HG02678 (cell line): ENCODE data around the gene RIF1.

Source experiments
- ATAC-seq: cut with Tn5 transposase; IDR thresholded peaks from one replicate; pipeline ENCODE4 v1.9.1; 2021; ENCODE audit warnings: mild to moderate bottlenecking, moderate library complexity; ENCODE audit not compliant: unreplicated experiment

The RIF1 gene, protein sequence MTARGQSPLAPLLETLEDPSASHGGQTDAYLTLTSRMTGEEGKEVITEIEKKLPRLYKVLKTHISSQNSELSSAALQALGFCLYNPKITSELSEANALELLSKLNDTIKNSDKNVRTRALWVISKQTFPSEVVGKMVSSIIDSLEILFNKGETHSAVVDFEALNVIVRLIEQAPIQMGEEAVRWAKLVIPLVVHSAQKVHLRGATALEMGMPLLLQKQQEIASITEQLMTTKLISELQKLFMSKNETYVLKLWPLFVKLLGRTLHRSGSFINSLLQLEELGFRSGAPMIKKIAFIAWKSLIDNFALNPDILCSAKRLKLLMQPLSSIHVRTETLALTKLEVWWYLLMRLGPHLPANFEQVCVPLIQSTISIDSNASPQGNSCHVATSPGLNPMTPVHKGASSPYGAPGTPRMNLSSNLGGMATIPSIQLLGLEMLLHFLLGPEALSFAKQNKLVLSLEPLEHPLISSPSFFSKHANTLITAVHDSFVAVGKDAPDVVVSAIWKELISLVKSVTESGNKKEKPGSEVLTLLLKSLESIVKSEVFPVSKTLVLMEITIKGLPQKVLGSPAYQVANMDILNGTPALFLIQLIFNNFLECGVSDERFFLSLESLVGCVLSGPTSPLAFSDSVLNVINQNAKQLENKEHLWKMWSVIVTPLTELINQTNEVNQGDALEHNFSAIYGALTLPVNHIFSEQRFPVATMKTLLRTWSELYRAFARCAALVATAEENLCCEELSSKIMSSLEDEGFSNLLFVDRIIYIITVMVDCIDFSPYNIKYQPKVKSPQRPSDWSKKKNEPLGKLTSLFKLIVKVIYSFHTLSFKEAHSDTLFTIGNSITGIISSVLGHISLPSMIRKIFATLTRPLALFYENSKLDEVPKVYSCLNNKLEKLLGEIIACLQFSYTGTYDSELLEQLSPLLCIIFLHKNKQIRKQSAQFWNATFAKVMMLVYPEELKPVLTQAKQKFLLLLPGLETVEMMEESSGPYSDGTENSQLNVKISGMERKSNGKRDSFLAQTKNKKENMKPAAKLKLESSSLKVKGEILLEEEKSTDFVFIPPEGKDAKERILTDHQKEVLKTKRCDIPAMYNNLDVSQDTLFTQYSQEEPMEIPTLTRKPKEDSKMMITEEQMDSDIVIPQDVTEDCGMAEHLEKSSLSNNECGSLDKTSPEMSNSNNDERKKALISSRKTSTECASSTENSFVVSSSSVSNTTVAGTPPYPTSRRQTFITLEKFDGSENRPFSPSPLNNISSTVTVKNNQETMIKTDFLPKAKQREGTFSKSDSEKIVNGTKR (N-terminal part only)

DNA sequence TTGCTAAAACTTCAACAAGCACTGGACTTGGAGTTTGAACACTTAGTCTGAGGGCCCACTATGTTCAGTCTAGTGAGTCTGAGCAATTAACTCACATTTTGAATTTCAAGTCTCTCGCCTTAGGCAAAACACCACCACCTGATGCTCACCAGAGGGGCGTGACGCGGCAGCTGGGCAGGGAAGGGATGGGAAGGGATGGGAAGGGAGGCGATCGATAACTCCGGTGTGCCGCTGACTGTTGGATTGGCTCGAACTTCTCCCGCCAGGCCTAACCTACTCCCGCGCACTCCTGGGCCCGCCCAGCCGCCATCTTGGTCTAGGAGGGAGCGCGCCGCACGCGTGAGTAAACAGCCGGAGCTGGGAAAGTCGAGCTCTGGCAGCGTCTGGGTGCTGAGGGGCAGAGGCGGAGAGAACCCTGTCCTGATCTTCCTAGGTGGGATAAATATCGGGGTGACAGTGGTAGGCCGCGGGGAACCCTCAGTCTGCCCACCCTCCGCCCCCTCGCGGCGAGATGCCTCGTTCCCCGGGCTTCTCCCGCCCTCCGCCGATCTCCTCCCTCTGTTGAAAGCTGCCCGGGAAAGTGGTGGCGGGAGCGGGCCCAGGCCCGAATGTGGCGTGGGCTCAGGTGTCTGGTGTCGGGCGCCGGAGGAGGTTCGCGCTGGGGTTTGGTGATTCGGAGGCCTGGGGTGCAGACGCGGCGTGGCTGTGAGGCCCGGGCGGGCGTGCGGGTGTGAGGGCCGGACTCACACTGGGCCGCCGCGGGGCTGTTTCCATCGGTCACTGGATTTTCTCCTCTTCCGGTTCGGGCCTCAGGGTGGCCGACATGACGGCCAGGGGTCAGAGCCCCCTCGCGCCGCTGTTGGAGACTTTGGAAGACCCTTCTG lies at the start of gene RIF1:
RIF1 (plus strand) TSS at position 302 of the 884 bp plus-strand sequence; CDS start at position 824, 522 bp downstream.
- ATAC-seq, result peak; percentile 94

DNA sequence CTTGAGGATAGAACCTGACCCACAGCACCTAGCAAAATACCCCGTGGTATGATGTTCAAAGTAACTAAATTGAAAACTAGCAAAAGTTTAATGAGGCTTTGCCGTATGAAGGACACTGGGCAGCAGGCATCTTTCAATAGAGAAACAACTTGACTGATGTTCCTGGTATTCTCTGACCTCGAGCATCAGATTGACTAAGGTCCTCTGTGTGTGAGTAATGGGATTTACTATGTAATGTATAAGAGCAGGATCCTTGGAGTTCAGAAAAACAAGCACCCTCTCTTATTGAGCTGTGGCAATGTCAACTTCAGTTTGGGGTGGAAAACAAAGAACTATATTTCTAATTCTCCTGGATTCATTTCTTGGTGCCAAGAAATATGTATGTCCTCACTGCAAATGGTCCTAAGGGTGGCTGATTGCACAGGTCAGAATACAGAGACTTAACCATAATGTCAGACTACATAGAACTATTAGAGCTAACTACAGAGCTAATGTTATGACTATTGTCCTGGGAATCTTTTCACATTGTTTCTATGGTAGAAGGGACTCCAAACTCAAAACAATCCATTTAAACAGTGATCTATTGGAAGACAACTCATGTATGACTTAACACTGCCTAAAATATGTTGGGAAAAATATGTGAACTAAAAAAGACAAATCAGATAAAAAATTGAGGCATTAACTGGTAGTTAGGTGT lies 47.9 kb upstream of the RIF1 start:
- ATAC-seq, result no peak

DNA sequence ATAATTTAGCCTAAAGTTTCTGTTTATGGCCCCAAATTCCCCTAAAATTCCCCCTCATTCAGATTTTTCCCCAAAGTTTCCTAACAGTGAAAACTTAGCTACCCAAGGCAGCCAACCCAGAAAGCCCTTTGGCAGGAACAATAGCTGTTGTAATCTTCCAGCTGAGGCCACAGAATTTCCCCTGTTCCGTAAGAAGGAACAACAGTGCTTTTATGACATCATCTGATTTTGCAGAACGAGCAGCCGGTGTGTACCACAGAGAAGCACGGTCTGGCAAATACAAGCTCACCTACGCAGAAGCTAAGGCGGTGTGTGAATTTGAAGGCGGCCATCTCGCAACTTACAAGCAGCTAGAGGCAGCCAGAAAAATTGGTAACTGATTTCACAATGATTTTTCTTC lies 46.0 kb upstream of the RIF1 start:
- peak; percentile 88 for ATAC-seq

DNA sequence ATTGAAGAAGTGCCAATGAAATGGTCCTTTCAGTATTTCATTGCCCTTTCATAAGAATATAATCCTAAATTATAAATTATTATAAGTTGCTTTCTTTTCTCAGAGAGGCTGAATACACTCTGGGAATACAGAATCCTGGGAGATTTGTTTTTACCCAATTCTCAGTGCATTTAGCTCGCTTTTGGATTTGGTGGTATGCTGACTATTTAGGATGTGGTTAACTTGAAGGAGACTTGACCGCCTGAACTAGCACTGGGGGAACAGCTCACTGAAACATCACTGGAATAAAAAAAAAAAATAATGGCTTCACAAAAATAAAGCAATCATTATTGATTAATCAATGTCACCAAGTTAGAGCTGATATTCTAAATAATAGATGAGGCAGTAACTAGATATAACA lies 42.1 kb upstream of the RIF1 start:
- no peak for ATAC-seq

DNA sequence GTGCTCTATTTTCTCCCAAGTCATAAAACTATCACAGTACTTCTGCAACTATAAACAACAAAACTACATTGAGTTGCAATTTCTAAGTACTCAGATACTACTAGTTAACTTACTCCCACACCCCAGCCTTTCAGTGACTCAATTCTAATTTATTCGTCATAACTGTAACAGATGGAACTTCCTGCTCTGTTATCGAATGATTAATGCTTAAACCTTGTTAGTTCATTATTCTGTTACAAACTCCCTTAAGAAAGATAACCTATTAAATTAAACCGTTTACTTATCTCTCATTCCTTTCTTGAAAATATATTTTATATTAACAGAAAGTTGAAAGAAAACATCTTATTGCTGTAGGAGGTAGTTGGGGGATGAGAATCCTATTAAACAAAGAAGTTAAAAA lies 35.3 kb upstream of the RIF1 start:
- peak; percentile 95 for ATAC-seq

DNA sequence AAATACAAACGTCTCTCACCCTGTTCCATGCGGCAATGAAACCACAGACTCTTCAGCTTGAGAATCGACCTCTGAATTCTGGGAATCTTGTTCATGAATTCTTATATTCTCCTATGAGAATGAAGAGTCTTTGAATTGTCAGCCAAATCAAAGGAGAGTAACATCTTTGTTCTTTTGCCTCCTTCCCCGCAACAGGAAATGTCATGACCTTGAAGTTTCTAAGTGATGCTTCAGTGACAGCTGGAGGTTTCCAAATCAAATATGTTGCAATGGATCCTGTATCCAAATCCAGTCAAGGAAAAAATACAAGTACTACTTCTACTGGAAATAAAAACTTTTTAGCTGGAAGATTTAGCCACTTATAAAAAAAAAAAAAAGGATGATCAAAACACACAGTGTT lies 30.5 kb upstream of the RIF1 start:
- no peak for ATAC-seq

DNA sequence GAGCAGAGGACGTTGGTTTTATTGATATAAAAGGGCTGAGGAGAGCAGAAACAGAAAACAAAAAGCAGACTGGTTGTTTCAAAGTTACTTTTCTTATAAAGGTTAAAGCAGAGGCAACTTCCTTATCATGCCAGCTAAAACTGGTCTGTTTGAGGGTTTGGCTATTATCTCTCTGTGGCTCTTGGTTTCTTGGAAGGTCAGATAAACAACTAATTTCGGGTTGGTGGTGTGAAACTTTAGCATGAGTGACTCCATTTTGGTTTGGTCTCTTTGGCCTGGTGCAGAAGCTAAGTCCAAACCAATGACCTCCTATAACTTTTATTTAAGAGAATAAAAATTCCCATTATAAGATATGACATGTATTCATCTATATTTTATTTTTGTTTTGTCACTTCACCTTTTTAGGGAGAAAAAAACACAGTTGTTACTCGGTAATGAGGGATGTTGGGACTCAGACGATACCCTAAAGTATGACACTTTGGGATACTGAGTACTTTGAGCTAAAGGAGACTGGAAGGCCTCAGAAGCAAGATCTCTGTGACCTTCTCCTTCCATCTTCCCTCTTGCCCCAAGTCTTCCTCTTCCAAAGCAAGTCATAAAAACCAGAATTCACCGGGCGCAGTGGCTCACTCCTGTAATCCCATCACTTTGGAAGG lies 29.0 kb upstream of the RIF1 start:
- ATAC-seq, result no peak

DNA sequence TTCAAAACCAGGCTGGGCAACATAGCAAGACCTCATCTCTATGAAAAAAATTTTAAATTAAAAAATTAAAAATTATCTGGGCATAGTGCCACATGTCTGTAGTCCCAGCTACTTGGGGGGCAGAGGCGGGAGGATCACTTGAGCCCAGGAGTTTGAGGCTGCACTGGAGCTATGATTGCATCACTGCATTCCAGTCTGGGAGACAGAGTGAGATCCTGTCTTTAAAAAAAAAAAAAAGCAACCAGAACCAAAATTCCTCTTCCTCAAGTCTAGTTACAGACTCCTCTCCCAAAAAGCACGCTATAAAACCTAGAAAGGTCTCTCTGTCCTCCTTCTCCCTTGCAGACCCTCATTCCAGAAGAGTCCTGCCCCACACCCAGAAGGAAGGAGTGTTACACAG lies 28.4 kb upstream of the RIF1 start:
- ATAC-seq, result no peak

DNA sequence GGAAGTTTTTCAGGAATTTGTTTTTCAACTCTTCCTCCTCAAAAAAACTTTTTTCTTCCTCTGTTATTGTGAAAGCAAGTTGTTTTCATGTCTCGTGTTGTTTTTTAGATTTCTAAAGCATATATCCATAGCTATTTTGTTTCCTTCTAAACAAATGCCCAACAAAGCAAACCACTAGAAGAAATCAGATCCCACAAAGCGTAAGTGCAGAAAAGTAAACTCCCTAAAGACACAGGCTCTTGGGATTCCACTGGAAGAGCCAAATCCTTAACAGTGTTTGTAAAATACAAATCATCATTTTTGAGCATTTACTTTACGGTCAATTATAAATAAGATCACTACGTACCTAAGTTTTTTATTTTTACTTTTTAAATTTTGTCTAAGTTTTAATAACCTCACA lies 21.7 kb upstream of the RIF1 start:
- no peak for ATAC-seq

DNA sequence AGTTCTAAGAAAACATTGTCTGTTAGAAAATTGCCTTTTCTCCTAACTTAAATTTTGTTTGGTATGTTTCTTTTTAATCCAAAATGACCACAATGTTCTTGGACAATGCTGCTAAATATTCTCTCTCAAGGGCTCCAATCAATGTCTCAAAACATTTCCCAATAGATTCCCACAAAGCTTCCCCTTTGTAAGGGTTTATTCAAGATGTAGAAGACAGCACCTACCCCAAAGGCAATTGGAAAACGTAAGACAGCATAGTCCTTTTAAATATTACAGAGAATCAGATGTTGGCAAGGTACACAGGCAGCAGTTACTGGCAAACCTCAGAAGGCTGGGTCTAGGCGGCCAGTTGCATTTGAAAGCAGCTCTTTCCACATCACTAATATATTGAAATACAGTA lies 18.3 kb upstream of the RIF1 start:
- no peak for ATAC-seq

DNA sequence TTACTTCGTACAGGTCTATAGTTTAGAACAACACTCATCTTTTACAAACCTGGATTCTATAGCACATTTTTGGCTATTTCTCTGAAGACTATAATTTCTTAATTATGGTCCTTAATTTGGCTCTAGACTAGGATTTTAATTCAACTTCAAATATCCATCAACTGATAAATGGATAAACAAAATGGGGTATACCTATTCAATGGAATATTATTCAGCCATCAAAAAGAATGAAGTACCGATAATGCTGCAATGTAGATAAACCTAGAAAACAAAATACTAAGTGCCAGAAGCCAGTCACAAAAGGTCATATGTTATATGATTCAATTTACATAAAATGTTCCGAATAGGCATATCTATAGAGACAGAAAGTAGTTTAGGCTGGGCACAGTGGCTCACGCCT lies 15.2 kb upstream of the RIF1 start:
- no peak for ATAC-seq

DNA sequence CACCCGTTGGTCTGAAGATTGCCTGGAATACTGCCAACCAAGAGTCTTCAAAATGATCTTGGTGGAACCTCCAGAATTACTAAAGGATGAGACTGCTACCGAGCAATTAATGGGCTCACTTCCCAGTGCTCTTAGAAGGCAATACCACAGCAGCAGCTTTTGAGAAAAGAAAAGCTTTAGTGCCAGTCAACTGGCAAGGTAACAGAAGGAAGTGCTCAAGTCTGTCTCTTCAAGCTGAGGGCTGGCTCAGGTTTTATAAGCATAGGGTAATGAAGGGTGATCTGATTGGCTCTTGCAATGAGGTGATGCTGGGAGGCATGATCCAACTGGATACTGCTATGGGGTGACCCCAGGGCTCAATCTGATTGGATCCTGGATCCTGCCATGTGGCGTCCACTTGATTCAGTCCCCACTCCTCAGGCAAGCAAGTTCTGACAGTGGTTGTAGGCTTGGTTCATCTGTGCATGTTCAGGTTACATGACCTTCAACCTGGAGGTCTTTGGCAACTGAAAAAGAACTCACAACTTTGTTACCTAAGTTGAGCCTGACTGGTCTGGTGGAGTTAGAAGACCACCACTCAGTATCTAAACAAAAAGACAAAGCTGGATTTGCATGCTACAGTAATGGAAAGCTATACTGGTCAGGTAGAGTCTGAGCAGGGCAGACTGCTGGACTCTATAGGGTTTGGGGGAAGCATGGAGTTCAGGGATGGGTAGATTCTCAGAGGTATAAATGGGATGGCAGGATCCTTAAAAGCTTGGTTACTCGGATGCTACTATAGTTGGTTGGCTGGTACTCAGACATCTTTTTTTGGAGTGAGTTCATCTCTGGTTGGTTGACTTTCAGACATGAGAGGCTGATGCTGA lies 14.0 kb upstream of the RIF1 start:
- ATAC-seq, result no peak

DNA sequence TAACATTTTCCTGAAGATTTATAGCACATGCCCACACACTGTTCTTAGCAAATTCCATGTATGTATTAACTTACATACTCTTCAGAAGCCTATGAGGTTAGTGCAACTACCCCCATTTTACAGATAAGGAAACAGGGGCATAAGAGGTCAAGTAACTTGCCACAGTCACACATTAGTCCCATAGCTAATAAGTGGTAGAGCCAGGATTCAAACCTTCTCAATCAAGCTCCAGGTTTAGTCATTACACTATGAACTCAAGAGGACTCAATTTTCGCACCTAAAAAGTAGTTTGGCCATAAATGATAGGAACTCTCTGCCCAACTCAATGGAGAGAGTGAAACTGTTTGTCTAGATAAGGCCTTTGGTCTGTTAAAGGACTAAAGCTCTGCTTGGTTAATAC lies 9.7 kb upstream of the RIF1 start:
- no peak for ATAC-seq

DNA sequence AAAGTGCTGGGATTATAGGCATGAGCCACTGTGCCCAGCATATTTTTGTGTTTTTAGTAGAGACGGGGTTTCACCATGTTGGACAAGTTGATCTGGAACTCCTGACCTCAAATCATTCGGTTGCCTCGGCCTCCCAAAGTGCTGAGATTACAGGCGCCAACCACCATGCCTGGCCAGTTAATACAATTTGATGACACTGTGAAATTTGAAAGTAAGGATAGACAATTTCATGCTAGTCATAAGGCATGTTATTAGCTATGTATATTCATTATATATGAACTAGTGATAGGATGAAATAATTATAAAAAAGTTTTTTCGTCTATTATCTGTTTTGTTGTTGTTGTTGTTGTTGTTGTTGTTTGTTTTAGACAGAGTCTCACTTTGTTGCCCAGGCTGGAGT lies 8.6 kb upstream of the RIF1 start:
- no peak for ATAC-seq

DNA sequence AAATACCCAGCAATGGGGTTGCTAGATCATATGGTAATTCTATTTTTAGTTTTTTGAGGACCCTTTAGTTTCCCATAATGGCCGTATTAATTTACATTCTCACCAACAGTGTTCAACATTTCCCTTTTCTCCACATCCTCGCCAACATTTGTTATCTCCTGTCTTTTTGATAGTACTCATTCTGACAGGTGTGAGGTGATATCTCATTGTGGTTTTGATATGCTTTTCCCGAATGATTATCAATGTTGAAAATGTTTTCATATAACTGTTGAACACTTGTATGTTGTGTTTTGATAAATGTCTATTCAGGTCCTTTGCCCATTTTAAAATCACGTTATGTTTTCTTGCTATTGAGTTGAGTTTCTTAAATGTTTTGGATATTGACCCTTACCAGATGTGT lies 5.8 kb upstream of the RIF1 start:
- no peak for ATAC-seq

DNA sequence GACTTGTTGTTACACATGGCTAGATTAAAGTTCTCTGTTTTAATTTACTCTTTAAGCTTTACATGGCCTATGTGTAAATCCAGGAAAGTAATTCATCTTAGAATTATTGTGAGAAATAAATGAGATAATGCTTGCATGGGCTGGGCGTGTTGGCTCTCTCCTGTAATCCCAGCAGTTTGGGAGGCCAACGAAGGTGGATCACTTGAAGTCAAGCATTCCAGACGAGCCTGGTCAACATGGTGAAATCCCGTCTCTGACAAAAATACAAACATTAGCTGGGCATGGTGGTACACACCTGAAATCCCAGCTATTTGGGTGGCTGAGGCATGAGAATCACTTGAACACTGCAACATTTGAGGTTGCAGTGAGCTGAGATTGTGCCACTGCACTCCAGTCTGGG lies 4.3 kb upstream of the RIF1 start:
- ATAC-seq, result no peak

DNA sequence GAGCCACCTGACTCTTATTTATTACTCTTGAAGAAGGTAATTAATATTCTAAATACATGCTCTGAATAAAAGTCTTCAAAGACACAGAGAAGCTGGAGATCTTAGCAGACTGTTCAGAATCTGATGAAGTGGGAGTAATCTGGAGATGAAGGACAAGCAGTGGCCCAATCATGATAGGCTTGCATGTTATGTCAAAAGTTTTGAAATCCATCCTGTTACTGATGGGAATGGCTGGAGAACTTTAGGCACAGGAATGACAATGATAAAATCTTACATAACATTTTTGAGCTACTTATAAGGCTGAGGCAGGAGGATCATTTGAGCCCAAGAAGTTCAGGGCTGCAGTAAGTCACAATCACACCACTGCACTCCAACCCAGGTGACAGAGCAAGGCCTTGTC lies 2.4 kb upstream of the RIF1 start:
- no peak for ATAC-seq
